Osteoblast (primary cell): Measurements from ENCODE around the gene HOXB9. TPM values are rescaled to one million over a fixed set of nuclear protein-coding genes. Genes with fewer than 3 reads are reported as not detected.
A peak's percentile ranks its signal among the peaks of the same experiment; 100 is the strongest.

Source experiments
- DNase-seq: peaks from one replicate; pipeline ENCODE4 v3.0.0; 2011; ENCODE audit warnings: low spot score, mixed read lengths; ENCODE audit not compliant: insufficient read length; ENCODE audit errors: missing footprints
- H2AFZ ChIP-seq: 2 replicates; pipeline ENCODE4 v1.6.0; 2011; ENCODE audit warnings: mild to moderate bottlenecking, low read length
- H3K27ac ChIP-seq: 2 replicates; pipeline ENCODE4 v1.5.1; 2011; ENCODE audit warnings: mild to moderate bottlenecking, low read depth, low read length, moderate library complexity
- H3K27me3 ChIP-seq: 2 replicates; pipeline ENCODE4 v1.6.0; 2012; ENCODE audit warnings: mild to moderate bottlenecking, control low read depth, inconsistent platforms, low read length, moderate library complexity; ENCODE audit not compliant: insufficient read depth
- H3K36me3 ChIP-seq: 2 replicates; pipeline ENCODE4 v1.5.1; 2011; ENCODE audit warnings: mild to moderate bottlenecking, low read length, control low read depth, moderate library complexity; ENCODE audit not compliant: insufficient read depth
- H3K4me1 ChIP-seq: 2 replicates; pipeline ENCODE4 v1.5.1; 2011; ENCODE audit warnings: mild to moderate bottlenecking, low read length, control low read depth, moderate library complexity; ENCODE audit not compliant: insufficient read depth
- H3K4me2 ChIP-seq: 2 replicates; pipeline ENCODE4 v1.6.0; 2011; ENCODE audit warnings: mild to moderate bottlenecking, low read length; ENCODE audit not compliant: insufficient read depth
- H3K4me3 ChIP-seq: fragments of 200-600 bp; sonication (generic); 3 replicates; pipeline ENCODE4 v1.5.1; 2012; ENCODE audit warnings: mild to moderate bottlenecking, low read length, inconsistent platforms; ENCODE audit not compliant: insufficient read depth
- H3K79me2 ChIP-seq: 2 replicates; pipeline ENCODE4 v1.6.0; 2012; ENCODE audit warnings: mild to moderate bottlenecking, low read length, control low read depth, inconsistent platforms; ENCODE audit not compliant: insufficient read depth
- H3K9me3 ChIP-seq: 2 replicates; pipeline ENCODE4 v1.5.1; 2011; ENCODE audit warnings: low read depth, low read length, control low read depth
- H4K20me1 ChIP-seq: 2 replicates; pipeline ENCODE4 v1.6.0; 2012; ENCODE audit warnings: mild to moderate bottlenecking, low read length, control low read depth; ENCODE audit not compliant: insufficient read depth
- CTCF ChIP-seq: IDR thresholded peaks from 2 replicates; pipeline ENCODE4 v1.5.1; 2011; ENCODE audit warnings: mild to moderate bottlenecking, low read depth, low read length, moderate library complexity; ENCODE audit errors: extremely low read depth
- total RNA-seq: library from RNA; depleted of rRNA; stranded (reverse); fragments of >200 nt; gene quantifications from 2 replicates; pipeline ENCODE4 v1.2.3, GENCODE V29; 2012

The HOXB9 gene
- not detected in 2 replicates for total RNA-seq

GRCh38 chr17:48626245-48627117 is at the start of gene HOXB9:
TSS of gene HOXB9 (minus strand) at chr17:48626358. CDS start at chr17:48626269, 89 bp downstream.
- Histone ChIP-seq H3K9me3 (no peaks in the 10 kb centered on the region), H4K20me1 (no peaks in the 10 kb centered on the region), H3K36me3 (no peaks in the 10 kb centered on the region), H3K4me1 (no peaks in the 10 kb centered on the region), H3K4me3 (no peak within 1 kb of the TSS), H3K27ac (no peak within 1 kb of the TSS), H3K27me3 (peaks cover 98% of the 10 kb centered on the region), H2AFZ (no peak within 1 kb of the TSS), H3K4me2 (peak within 1 kb of the TSS; percentile 13), H3K79me2 (no peaks in the 10 kb centered on the region)
- no peak for DNase-seq
- TF ChIP-seq CTCF: no peak

- Histone ChIP-seq H2AFZ (no peak overlapping the region), H3K9me3 (no peaks in the 10 kb centered on the region), H3K27me3 (peaks cover 20% of the 10 kb centered on the region), H4K20me1 (no peaks in the 10 kb centered on the region), H3K4me3 (no peak overlapping the region), H3K4me1 (peaks cover 3% of the 10 kb centered on the region), H3K27ac (no peak overlapping the region), H3K36me3 (no peaks in the 10 kb centered on the region), H3K4me2 (peak overlapping the region; percentile 85), H3K79me2 (no peaks in the 10 kb centered on the region)
- DNase-seq: no peak
- TF ChIP-seq CTCF: no peak
Measured at GRCh38 chr17:48672340-48672739, 46.2 kb upstream of the HOXB9 start.

- peak; percentile 95 for TF ChIP-seq CTCF
- H3K27ac ChIP-seq: no peak overlapping the region
- no peaks in the 10 kb centered on the region for H3K9me3 ChIP-seq
- H3K4me3 ChIP-seq: peak overlapping the region; percentile 63
- no peaks in the 10 kb centered on the region for H3K79me2 ChIP-seq
- peaks cover 19% of the 10 kb centered on the region for H3K27me3 ChIP-seq
- peak; percentile 83 for DNase-seq
- peak overlapping the region; percentile 85 for H3K4me2 ChIP-seq
- no peaks in the 10 kb centered on the region for H4K20me1 ChIP-seq
- H3K36me3 ChIP-seq: no peaks in the 10 kb centered on the region
- H3K4me1 ChIP-seq: peaks cover 3% of the 10 kb centered on the region
- peak overlapping the region; percentile 78 for H2AFZ ChIP-seq
Measured at GRCh38 chr17:48671697-48672171, 45.6 kb upstream of the HOXB9 start.
